ENCODE measurements around the gene NETO1. TPM values are rescaled to one million over a fixed set of nuclear protein-coding genes. Genes with fewer than 3 reads are reported as not detected.

NETO1 gene, protein sequence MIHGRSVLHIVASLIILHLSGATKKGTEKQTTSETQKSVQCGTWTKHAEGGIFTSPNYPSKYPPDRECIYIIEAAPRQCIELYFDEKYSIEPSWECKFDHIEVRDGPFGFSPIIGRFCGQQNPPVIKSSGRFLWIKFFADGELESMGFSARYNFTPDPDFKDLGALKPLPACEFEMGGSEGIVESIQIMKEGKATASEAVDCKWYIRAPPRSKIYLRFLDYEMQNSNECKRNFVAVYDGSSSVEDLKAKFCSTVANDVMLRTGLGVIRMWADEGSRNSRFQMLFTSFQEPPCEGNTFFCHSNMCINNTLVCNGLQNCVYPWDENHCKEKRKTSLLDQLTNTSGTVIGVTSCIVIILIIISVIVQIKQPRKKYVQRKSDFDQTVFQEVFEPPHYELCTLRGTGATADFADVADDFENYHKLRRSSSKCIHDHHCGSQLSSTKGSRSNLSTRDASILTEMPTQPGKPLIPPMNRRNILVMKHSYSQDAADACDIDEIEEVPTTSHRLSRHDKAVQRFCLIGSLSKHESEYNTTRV
- total RNA-seq, result not detected in 2 replicates
- long read RNA-seq, partial matches to known transcripts, result 1 of 1 reads
- long read RNA-seq, other reads (novel, unspliced or antisense), result 0 of 1 reads

DNA sequence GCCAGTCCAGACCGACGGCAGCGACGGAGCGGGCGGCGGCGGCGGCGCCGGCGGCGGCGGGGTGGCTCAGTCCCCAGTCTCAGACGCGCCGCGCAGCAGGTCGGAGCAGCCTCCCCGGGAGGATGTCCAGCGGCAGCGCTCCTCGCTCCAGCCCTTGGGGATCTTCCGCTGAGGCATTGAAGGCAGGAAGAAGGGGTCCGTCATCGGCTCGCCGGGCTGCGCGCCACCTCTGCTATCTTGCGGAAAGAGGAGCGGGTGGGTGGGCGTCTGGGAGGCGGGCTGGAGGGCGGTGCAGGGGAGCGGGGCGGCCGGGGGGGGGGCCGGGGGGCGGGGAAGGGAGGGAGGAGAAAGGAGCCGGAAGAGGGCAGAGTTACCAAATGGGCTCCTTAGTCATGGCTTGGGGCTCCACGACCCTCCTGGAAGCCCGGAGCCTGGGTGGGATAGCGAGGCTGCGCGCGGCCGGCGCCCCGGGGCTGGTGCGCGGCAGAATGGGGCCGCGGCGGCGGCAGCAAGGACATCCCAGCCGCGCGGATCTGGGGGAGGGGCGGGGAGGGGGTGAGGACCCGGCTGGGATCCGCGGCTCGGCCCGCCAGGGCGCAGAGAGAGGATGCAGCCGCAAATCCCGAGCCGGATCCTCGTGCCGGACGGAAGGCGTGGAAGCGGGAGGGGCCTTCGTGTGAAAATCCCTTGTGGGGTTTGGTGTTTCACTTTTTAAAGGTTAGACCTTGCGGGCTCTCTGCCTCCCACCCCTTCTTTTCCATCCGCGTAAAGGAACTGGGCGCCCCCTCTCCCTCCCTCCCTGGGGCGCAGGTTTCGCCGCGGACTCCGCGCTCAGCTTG, at the start of gene NETO1:
Gene NETO1, minus strand, starts transcription at position 242 of the 839 bp plus-strand sequence. CDS start 696 bp downstream, outside the sequence.
- H3K36me3 Mint-ChIP-seq (ENCODE audit: unreplicated experiment), result no peaks in the 10 kb centered on the region
- TF ChIP-seq, protein P1, sequence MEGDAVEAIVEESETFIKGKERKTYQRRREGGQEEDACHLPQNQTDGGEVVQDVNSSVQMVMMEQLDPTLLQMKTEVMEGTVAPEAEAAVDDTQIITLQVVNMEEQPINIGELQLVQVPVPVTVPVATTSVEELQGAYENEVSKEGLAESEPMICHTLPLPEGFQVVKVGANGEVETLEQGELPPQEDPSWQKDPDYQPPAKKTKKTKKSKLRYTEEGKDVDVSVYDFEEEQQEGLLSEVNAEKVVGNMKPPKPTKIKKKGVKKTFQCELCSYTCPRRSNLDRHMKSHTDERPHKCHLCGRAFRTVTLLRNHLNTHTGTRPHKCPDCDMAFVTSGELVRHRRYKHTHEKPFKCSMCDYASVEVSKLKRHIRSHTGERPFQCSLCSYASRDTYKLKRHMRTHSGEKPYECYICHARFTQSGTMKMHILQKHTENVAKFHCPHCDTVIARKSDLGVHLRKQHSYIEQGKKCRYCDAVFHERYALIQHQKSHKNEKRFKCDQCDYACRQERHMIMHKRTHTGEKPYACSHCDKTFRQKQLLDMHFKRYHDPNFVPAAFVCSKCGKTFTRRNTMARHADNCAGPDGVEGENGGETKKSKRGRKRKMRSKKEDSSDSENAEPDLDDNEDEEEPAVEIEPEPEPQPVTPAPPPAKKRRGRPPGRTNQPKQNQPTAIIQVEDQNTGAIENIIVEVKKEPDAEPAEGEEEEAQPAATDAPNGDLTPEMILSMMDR (IDR thresholded peaks at IDR 0.05), result no peak
- no peak for DNase-seq (ENCODE audit: extremely low spot score, unreplicated experiment)
- no peak within 1 kb of the TSS for H3K27ac Mint-ChIP-seq (ENCODE audit: unreplicated experiment)
- peaks cover 49% of the 10 kb centered on the region for H3K27me3 Mint-ChIP-seq (ENCODE audit: unreplicated experiment)
- peak within 1 kb of the TSS; percentile 66 for H3K4me3 Mint-ChIP-seq (ENCODE audit: unreplicated experiment)
- no peaks in the 10 kb centered on the region for H3K9me3 Mint-ChIP-seq (ENCODE audit: unreplicated experiment)
- H3K4me1 Mint-ChIP-seq (ENCODE audit: unreplicated experiment), result peaks cover 7% of the 10 kb centered on the region

DNA sequence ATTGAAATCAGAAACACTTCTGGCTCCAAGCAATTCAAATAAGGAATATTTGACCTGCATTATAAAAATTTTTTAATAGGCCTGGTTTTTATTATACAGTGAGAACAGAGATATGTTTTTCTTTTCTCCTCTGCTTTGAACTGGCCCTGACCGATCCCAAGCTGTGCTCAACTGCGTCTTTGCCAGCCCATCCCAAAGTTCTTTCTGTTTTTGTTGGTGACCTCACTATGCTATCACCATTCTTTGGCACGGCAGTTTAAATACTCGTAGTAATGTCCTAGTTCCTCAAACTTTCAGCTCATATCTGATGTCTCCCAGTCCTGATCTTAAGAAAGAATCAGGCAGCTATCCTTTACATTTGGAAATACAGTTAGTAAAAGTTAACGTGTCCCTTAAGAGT, 42.3 kb upstream of the NETO1 start:
- Mint-ChIP-seq H3K27ac (ENCODE audit: unreplicated experiment) (no peak overlapping the region), H3K9me3 (ENCODE audit: unreplicated experiment) (peaks cover 11% of the 10 kb centered on the region), H3K36me3 (ENCODE audit: unreplicated experiment) (no peaks in the 10 kb centered on the region), H3K4me1 (ENCODE audit: unreplicated experiment) (no peaks in the 10 kb centered on the region), H3K27me3 (ENCODE audit: unreplicated experiment) (no peaks in the 10 kb centered on the region), H3K4me3 (ENCODE audit: unreplicated experiment) (no peak overlapping the region)
- TF ChIP-seq, protein P1 (IDR thresholded peaks at IDR 0.05), result no peak
- no peak for DNase-seq (ENCODE audit: extremely low spot score, unreplicated experiment)

DNA sequence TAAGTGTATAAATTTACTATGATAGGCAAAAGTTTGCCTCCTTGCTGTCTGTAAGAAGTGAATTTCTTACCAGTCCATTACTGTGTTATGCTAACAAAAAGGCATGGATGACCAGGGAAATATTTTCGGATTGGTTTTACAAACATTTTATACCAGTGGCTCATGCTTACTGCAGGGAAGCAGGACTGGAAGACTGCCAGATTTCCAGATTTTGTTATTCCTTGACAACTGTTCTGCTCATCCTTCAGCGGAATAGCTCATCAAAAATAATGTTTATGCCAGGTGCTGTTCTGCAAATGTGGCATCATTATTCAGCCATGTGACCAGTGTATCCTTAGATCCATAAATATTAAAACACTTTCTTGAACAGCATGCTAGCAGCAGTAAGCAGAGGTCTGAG, 40.4 kb upstream of the NETO1 start:
- Mint-ChIP-seq H3K4me1 (ENCODE audit: unreplicated experiment) (no peaks in the 10 kb centered on the region), H3K36me3 (ENCODE audit: unreplicated experiment) (no peaks in the 10 kb centered on the region), H3K27me3 (ENCODE audit: unreplicated experiment) (no peaks in the 10 kb centered on the region), H3K9me3 (ENCODE audit: unreplicated experiment) (no peaks in the 10 kb centered on the region), H3K27ac (ENCODE audit: unreplicated experiment) (no peak overlapping the region), H3K4me3 (ENCODE audit: unreplicated experiment) (no peak overlapping the region)
- TF ChIP-seq, protein P1 (IDR thresholded peaks at IDR 0.05), result no peak
- no peak for DNase-seq (ENCODE audit: extremely low spot score, unreplicated experiment)

DNA sequence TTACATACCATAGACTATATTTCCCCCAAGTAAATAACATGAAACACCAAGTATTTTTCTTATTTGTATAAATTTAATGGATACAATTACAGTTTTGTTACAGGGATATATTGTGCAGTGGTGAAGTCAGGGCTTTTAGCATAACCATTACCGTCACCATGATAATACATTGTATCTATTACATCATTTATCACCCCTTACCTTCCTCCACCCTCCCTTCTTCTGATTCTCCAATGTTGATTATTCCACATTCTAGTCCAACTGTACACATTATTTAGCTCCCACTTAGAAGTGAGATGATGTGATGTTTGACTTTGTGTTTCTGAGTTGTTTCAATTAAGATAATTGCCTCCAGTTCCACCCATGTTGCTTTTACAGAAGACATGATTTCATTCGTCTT, 35.2 kb upstream of the NETO1 start:
- DNase-seq (ENCODE audit: extremely low spot score, unreplicated experiment), result no peak
- H3K9me3 Mint-ChIP-seq (ENCODE audit: unreplicated experiment), result peaks cover 8% of the 10 kb centered on the region
- H3K4me1 Mint-ChIP-seq (ENCODE audit: unreplicated experiment), result no peaks in the 10 kb centered on the region
- no peak overlapping the region for H3K27ac Mint-ChIP-seq (ENCODE audit: unreplicated experiment)
- TF ChIP-seq, protein P1 (IDR thresholded peaks at IDR 0.05), result no peak
- no peak overlapping the region for H3K4me3 Mint-ChIP-seq (ENCODE audit: unreplicated experiment)
- H3K36me3 Mint-ChIP-seq (ENCODE audit: unreplicated experiment), result no peaks in the 10 kb centered on the region
- H3K27me3 Mint-ChIP-seq (ENCODE audit: unreplicated experiment), result no peaks in the 10 kb centered on the region
